Neutrophil (primary cell): Measurements from ENCODE around the gene ST3GAL3.

Experiments used
- H3K27ac ChIP-seq: fragments of 200-600 bp; sonication (generic); 2 replicates; pipeline ENCODE4 v1.5.1; 2016; ENCODE audit warnings: mild to moderate bottlenecking, moderate library complexity
- H3K27me3 ChIP-seq: fragments of 200-600 bp; sonication (generic); 2 replicates; pipeline ENCODE4 v1.6.0; 2016; ENCODE audit warnings: mild to moderate bottlenecking
- H3K36me3 ChIP-seq: fragments of 200-600 bp; sonication (generic); 2 replicates; pipeline ENCODE4 v1.5.1; 2017
- H3K4me1 ChIP-seq, 2 experiments: fragments of 200-600 bp in 1 of 2; sonication (generic) in 1 of 2; 1 replicate in 1 of 2; 2 replicates in 1 of 2; pipeline versions ENCODE4 v1.5.1 to v1.6.1; 2013 to 2016; ENCODE audit warnings: low read depth in 1 of 2, low read length in 1 of 2, mild to moderate bottlenecking in 1 of 2, moderate library complexity in 1 of 2; ENCODE audit not compliant: control insufficient read depth in 1 of 2, insufficient read depth in 1 of 2
- H3K4me3 ChIP-seq, 2 experiments: fragments of 200-600 bp in 1 of 2; sonication (generic) in 1 of 2; 1 replicate in 1 of 2; 2 replicates in 1 of 2; pipeline ENCODE4 v1.5.1; 2013 to 2016; ENCODE audit warnings: low read depth in 1 of 2, low read length in 1 of 2, mild to moderate bottlenecking in 1 of 2, moderate library complexity in 1 of 2
- H3K9me3 ChIP-seq: fragments of 200-600 bp; sonication (generic); 2 replicates; pipeline ENCODE4 v1.5.1; 2016
- CTCF ChIP-seq: fragments of 200-600 bp; sonication (generic); IDR thresholded peaks from 2 replicates; pipeline ENCODE4 v1.5.1; 2016; ENCODE audit warnings: antibody characterized with exemption

ST3GAL3 gene

GRCh38 chr1:43781574-43781973 is 74.2 kb downstream of the ST3GAL3 start:
- Histone ChIP-seq H3K36me3 (no peaks in the 10 kb centered on the region), H3K4me3 (no peak overlapping the region), H3K9me3 (no peaks in the 10 kb centered on the region), H3K4me1 (peaks cover 13 to 16% of the 10 kb centered on the region in 2 experiments), H3K27me3 (no peaks in the 10 kb centered on the region), H3K27ac (no peak overlapping the region)
- TF ChIP-seq CTCF = no peak

GRCh38 chr1:43783096-43783670 is 75.8 kb downstream of the ST3GAL3 start:
- no peaks in the 10 kb centered on the region for H3K27me3 ChIP-seq
- no peak overlapping the region for H3K27ac ChIP-seq
- peaks cover 13 to 16% of the 10 kb centered on the region in 2 experiments for H3K4me1 ChIP-seq
- TF ChIP-seq CTCF = no peak
- no peak overlapping the region for H3K4me3 ChIP-seq
- no peaks in the 10 kb centered on the region for H3K9me3 ChIP-seq
- H3K36me3 ChIP-seq = no peaks in the 10 kb centered on the region

GRCh38 chr1:43783671-43784205 is 76.4 kb downstream of the ST3GAL3 start:
- no peak overlapping the region for H3K27ac ChIP-seq

DNA sequence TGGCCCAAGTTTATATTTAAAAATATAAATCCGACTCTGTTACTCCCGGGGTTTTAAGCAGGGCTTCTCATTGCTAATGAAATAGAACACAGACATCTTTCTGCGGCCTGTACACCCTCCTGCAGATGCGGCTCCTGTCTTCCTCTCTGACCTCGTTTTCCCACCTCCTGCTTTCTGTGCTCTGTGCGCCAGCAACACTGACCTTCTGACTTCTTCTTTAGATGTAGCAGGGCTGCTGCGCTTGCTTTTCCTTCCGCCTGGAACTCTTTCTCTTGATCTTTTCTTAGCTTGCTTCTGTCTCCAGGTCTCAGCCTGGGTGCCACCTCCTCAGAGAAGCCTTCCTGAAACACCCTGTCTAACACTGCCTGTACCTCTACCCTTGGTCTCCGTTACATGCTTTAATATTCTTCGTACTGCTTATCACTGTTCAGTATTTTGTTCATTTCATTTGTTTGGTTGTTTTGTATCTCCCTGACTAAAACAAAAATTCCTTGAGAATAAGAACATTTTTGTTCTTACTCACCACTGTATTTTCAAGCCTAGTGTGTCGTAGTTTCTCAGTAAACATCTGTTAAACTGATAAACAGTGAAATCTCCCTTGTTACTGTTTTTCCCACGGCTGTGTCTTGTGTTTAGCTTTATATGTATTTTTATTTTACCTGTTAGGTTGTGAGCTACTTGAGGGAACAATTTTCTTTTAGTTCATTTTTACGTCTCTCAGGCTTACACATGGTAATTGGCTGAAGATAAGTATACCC is 79.0 kb downstream of the ST3GAL3 start:
- Histone ChIP-seq H3K27ac (no peak overlapping the region), H3K4me1 (peaks cover 6 to 8% of the 10 kb centered on the region in 2 experiments), H3K4me3 (no peak overlapping the region), H3K36me3 (no peaks in the 10 kb centered on the region), H3K27me3 (no peaks in the 10 kb centered on the region), H3K9me3 (no peaks in the 10 kb centered on the region)
- no peak for TF ChIP-seq CTCF

More at GRCh38 chr1:43783671-43784205, 76.4 kb downstream of the ST3GAL3 start:
- H3K4me3 ChIP-seq = no peak overlapping the region
- H3K36me3 ChIP-seq = no peaks in the 10 kb centered on the region
- H3K4me1 ChIP-seq = peaks cover 13 to 16% of the 10 kb centered on the region in 2 experiments
- no peaks in the 10 kb centered on the region for H3K9me3 ChIP-seq
- H3K27me3 ChIP-seq = no peaks in the 10 kb centered on the region
- no peak for TF ChIP-seq CTCF

GRCh38 chr1:43786960-43787359 is 79.6 kb downstream of the ST3GAL3 start:
- H3K27ac ChIP-seq = no peak overlapping the region
- no peak for TF ChIP-seq CTCF
- H3K27me3 ChIP-seq = no peaks in the 10 kb centered on the region
- no peaks in the 10 kb centered on the region for H3K9me3 ChIP-seq
- no peaks in the 10 kb centered on the region for H3K36me3 ChIP-seq
- H3K4me3 ChIP-seq = no peak overlapping the region
- H3K4me1 ChIP-seq = peaks cover 0 to 2% of the 10 kb centered on the region in 2 experiments
